ENCODE measurements around the gene GNAI3. TPM values are rescaled to one million over a fixed set of nuclear protein-coding genes. Genes with fewer than 3 reads are reported as not detected.

Gene GNAI3
- total and polyA plus RNA-seq, 2 of the 8 experiments (the other 6 are each of a cell fraction or from before 2014, with no cell fraction given): 4.0 to 9.8 TPM

DNA sequence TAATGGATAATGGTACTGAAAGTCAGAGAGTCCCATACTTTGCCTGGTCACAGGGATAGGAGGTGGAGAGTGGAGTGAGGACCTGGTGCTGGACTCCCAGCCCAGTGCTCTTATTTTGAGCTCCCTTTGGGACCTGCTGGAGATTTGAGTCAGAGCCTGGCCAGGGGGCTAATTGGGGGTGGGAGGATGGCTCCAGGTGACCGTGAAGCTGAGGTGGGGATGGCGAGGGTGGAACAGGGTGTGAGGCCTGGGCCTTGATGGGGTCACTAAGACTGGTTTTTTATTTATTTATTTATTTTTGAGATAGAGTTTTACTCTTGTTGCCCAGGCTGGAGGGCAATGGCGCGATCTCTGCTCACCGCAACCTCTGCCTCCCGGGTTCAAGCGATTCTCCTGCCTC lies 89.0 kb downstream of the GNAI3 start:
- Histone ChIP-seq H2BK20ac (ENCODE audit: low read length) (no peak overlapping the region), H3K4me2 (ENCODE audit: insufficient read depth in 1 of 2, low read depth in 2 of 2, low read length in 2 of 2) (no peak overlapping the region), H3K56ac (replicated peaks; ENCODE audit: insufficient read length, low read depth, low read length) (no peak overlapping the region), H4K8ac (ENCODE audit: extremely low read depth, insufficient read depth, low read length) (no peak overlapping the region), H2BK5ac (ENCODE audit: low read depth, low read length) (no peak overlapping the region), H2BK120ac (replicated peaks; ENCODE audit: low read depth, low read length) (no peak overlapping the region), H4K91ac (replicated peaks; ENCODE audit: insufficient read length, low read length) (no peak overlapping the region), H4K5ac (ENCODE audit: insufficient read length, low read depth, low read length) (no peak overlapping the region), H3K27ac (ENCODE audit: low read depth, low read length) (no peak overlapping the region), H3K4ac (replicated peaks; ENCODE audit: insufficient read length, low read depth, low read length) (no peak overlapping the region), H3K9me3 (ENCODE audit: insufficient read depth in 2 of 2, low read depth in 1 of 2, low read length in 1 of 2) (no peaks in the 10 kb centered on the region), H2BK15ac (ENCODE audit: low read length) (no peak overlapping the region), H3K4me3 (ENCODE audit: extremely low read depth in 1 of 4, insufficient read depth in 2 of 4, low read depth in 3 of 4, low read length in 4 of 4) (no peak overlapping the region), H4K20me1 (replicated peaks in 1 of 2; ENCODE audit: control insufficient read depth in 1 of 2, insufficient read depth in 2 of 2, low read length in 2 of 2) (peaks cover 0 to 2% of the 10 kb centered on the region in 2 experiments), H2AFZ (ENCODE audit: low read length) (no peak overlapping the region), H3K18ac (ENCODE audit: extremely low read depth, low read length) (no peak overlapping the region), H3K36me3 (ENCODE audit: control insufficient read depth in 2 of 4, insufficient read depth in 4 of 4, low read length in 3 of 4) (no peaks in the 10 kb centered on the region), H2BK12ac (ENCODE audit: low read depth, low read length) (no peak overlapping the region), H3K23me2 (ENCODE audit: low read depth, low read length) (no peaks in the 10 kb centered on the region), H3K14ac (ENCODE audit: insufficient read length) (no peak overlapping the region), H3K79me2 (ENCODE audit: control insufficient read depth in 1 of 2, insufficient read depth in 2 of 2, low read length in 2 of 2) (no peaks in the 10 kb centered on the region), H2AK5ac (ENCODE audit: low read depth, low read length) (no peak overlapping the region), H3K79me1 (ENCODE audit: low read depth, low read length) (no peaks in the 10 kb centered on the region), H3K23ac (ENCODE audit: insufficient read length) (no peak overlapping the region), H3K27me3 (replicated peaks in 1 of 4; ENCODE audit: control insufficient read depth in 3 of 4, extremely low read depth in 1 of 4, insufficient read depth in 3 of 4, low read length in 3 of 4) (no peaks in the 10 kb centered on the region; a peak in 1 of 7 replicates), H3K4me1 (replicated peaks in 1 of 4; ENCODE audit: control insufficient read depth in 3 of 4, insufficient read depth in 4 of 4, low read length in 3 of 4) (peaks cover 5 to 8% (median 6%) of the 10 kb centered on the region in 4 experiments; a peak in 6 of 7 replicates), H3K9ac (replicated peaks in 1 of 4; ENCODE audit: extremely low read depth in 1 of 4, low read depth in 3 of 4, low read length in 3 of 4) (no peak overlapping the region)
- ChIA-PET POLR2A (ENCODE audit: partially characterized antibody) (interaction anchor here (0.8 to 4.5 kb wide), 3 partner anchors 28 to 91 kb away, joined by 3 to 18 read pairs (median 4); partner anchors contain the start of gene GSTM1), CTCF (ENCODE audit: partially characterized antibody) (interaction anchor here (1.0 to 10.7 kb wide), 14 partner anchors 12 to 346 kb away, joined by 3 to 293 read pairs (median 7); partner anchors contain the start of genes GNAI3 and GSTM4)
- DNase-seq (ENCODE audit: low read depth in 1 of 2, low spot score in 2 of 2) (peak in 1 of 2 experiments; percentile 30), FAIRE-seq (no peak)
- 92% methylated on average over 7 of the region's 7 CpGs; no CpG with 5 or more reads in 1 of the 2 experiments for WGBS, 2 experiments (ENCODE audit: extremely low coverage in 1 of 2, insufficient coverage in 1 of 2, insufficient read length in 1 of 2, insufficient replicate concordance in 2 of 2, low coverage in 1 of 2, low lambda C conversion rate in 2 of 2, missing lambda C conversion rate in 1 of 2)
- no peak for TF ChIP-seq SP1 (IDR thresholded peaks at IDR 0.05; ENCODE audit: low read depth, low read length)
- TF ChIP-seq POU5F1 (IDR thresholded peaks at IDR 0.05; ENCODE audit: low read depth, low read length): no peak
- no peak for TF ChIP-seq JUND (IDR thresholded peaks at IDR 0.05; ENCODE audit: low read length)
- TF ChIP-seq, protein P1, sequence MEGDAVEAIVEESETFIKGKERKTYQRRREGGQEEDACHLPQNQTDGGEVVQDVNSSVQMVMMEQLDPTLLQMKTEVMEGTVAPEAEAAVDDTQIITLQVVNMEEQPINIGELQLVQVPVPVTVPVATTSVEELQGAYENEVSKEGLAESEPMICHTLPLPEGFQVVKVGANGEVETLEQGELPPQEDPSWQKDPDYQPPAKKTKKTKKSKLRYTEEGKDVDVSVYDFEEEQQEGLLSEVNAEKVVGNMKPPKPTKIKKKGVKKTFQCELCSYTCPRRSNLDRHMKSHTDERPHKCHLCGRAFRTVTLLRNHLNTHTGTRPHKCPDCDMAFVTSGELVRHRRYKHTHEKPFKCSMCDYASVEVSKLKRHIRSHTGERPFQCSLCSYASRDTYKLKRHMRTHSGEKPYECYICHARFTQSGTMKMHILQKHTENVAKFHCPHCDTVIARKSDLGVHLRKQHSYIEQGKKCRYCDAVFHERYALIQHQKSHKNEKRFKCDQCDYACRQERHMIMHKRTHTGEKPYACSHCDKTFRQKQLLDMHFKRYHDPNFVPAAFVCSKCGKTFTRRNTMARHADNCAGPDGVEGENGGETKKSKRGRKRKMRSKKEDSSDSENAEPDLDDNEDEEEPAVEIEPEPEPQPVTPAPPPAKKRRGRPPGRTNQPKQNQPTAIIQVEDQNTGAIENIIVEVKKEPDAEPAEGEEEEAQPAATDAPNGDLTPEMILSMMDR (IDR thresholded peaks at IDR 0.05; ENCODE audit: control extremely low read depth in 1 of 3, insufficient read depth in 1 of 3, low read depth in 1 of 3, low read length in 3 of 3): no peak
- no peak for TF ChIP-seq BACH1 (IDR thresholded peaks at IDR 0.05; ENCODE audit: low read length)
- no peak for TF ChIP-seq SIRT6 (IDR thresholded peaks at IDR 0.05; ENCODE audit: low read length)
- TF ChIP-seq PHF8 (conservative IDR thresholded peaks at IDR 0.05; ENCODE audit: low read depth, low read length): no peak
- TF ChIP-seq CBX5 (IDR thresholded peaks at IDR 0.05; ENCODE audit: low read depth, low read length): no peak
- TF ChIP-seq HDAC6 (IDR thresholded peaks at IDR 0.05; ENCODE audit: low read depth, low read length): no peak
- TF ChIP-seq BRCA1 (IDR thresholded peaks at IDR 0.05; ENCODE audit: low read depth, low read length): no peak
- no peak for TF ChIP-seq TBP (IDR thresholded peaks at IDR 0.05; ENCODE audit: low read depth, low read length)
- no peak for TF ChIP-seq RBBP5 (IDR thresholded peaks at IDR 0.05; ENCODE audit: borderline replicate concordance, low read depth, low read length)
- no peak for TF ChIP-seq TAF7 (optimal IDR thresholded peaks at IDR 0.05; ENCODE audit: borderline replicate concordance, low read depth, low read length)

Measured in H1 (cell line).